ENCODE measurements around the gene ATP5F1B. TPM values are rescaled to one million over a fixed set of nuclear protein-coding genes. Genes with fewer than 3 reads are reported as not detected.
A peak's percentile ranks its signal among the peaks of the same experiment; 100 is the strongest.

The ATP5F1B gene
- total and polyA plus RNA-seq, 9 of the 15 experiments (the other 6 are each of a cell fraction or from before 2014, with no cell fraction given): 908 to 3,125 (median 1,482) TPM

DNA sequence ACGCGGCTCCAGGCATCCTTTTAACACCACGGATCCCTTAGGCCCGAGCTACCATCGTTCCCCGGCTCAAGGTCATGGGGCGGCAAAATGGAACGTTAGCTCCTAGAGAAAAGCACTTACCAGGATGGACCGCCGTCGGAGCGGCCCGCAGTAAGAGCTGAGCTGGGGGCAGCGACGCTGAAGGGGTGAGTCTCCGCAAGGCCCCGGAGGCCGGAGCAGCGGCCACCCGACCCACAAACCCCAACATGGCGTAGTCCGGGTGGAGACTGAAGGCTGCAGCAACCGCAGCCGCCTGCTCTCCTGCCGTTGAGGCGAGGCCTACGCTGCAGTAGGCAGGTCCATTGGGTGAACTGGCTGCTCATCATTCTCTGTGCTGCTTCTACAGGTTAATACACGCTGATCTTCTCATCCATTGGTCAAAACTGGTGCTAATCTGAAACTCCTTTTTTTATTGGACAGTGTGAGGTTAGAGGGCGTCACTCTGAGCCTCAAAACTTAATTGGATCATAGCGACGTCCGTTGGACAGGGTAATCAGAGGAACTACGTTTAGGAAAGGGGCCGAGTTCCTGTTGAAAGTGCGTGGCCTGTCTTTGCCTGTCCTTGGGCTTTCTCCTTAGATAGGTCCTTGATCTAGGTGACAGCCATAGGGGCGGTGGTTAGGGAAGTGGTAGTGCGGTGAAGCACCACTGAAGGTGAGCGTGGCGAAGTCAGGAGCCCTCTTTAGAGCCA, at the start of gene ATP5F1B (continued):
- TF ChIP-seq MGA (IDR thresholded peaks at IDR 0.05) (peak; percentile 54; the same call in 1 of the 2 replicates), XRCC5 (IDR thresholded peaks at IDR 0.05; ENCODE audit: low read depth, low read length) (peak; percentile 34; the same call in 1 of the 2 replicates), ATF4 (CRISPR knock-in tag; IDR thresholded peaks at IDR 0.05) (0 out of 2 replicates have a peak, but pooled peaks have one; percentile 34), NCOR1 (IDR thresholded peaks at IDR 0.05) (peak; percentile 37; the same call in 1 of the 2 replicates), FOXP4 (CRISPR knock-in tag; IDR thresholded peaks at IDR 0.05; ENCODE audit: borderline replicate concordance) (no peak; the same call in 1 of the 2 replicates)
- TF ChIP-seq, protein P1, sequence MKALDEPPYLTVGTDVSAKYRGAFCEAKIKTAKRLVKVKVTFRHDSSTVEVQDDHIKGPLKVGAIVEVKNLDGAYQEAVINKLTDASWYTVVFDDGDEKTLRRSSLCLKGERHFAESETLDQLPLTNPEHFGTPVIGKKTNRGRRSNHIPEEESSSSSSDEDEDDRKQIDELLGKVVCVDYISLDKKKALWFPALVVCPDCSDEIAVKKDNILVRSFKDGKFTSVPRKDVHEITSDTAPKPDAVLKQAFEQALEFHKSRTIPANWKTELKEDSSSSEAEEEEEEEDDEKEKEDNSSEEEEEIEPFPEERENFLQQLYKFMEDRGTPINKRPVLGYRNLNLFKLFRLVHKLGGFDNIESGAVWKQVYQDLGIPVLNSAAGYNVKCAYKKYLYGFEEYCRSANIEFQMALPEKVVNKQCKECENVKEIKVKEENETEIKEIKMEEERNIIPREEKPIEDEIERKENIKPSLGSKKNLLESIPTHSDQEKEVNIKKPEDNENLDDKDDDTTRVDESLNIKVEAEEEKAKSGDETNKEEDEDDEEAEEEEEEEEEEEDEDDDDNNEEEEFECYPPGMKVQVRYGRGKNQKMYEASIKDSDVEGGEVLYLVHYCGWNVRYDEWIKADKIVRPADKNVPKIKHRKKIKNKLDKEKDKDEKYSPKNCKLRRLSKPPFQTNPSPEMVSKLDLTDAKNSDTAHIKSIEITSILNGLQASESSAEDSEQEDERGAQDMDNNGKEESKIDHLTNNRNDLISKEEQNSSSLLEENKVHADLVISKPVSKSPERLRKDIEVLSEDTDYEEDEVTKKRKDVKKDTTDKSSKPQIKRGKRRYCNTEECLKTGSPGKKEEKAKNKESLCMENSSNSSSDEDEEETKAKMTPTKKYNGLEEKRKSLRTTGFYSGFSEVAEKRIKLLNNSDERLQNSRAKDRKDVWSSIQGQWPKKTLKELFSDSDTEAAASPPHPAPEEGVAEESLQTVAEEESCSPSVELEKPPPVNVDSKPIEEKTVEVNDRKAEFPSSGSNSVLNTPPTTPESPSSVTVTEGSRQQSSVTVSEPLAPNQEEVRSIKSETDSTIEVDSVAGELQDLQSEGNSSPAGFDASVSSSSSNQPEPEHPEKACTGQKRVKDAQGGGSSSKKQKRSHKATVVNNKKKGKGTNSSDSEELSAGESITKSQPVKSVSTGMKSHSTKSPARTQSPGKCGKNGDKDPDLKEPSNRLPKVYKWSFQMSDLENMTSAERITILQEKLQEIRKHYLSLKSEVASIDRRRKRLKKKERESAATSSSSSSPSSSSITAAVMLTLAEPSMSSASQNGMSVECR (CRISPR knock-in tag; IDR thresholded peaks at IDR 0.05): peak; percentile 94
